ENCODE results near the gene SLC16A2. TPM values are rescaled to one million over a fixed set of nuclear protein-coding genes. Genes with fewer than 3 reads are reported as not detected.

SLC16A2 gene
- total and polyA plus RNA-seq, 7 donors = 0.66 to 6.3 (median 2.1) TPM

DNA sequence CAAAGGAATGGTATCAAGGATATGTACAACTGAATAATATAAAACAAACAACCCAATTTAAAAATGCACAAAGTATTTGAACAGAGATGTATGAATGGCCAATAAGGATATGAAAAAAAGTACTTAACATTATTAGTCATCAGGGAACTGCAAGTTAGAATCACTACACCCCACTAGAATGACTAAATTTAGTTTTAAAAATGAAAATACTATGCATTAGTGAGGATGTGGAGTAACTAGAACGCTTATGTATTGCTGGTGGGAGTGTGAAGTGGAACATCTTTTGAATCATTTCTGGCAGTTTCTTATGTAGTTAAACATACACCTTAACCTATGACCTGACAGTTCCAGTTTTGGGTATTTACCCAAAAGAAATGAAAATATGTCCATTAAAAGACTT is 13.0 kb upstream of the SLC16A2 start:
- no peak overlapping the region for H3K4me3 ChIP-seq
- WGBS, 3 donors = 55 to 94% (median 90%) methylated on average over 1 of the region's 1 CpG
- intact Hi-C loops (cut with DNase I) = no loop called here
- H3K27ac ChIP-seq = no peak overlapping the region
- no peaks in the 10 kb centered on the region for H3K9me3 ChIP-seq
- H3K36me3 ChIP-seq (ENCODE audit: insufficient read depth in 1 of 2, low read depth in 1 of 2) = no peaks in the 10 kb centered on the region
- H3K4me1 ChIP-seq = no peaks in the 10 kb centered on the region
- DNase-seq (no peak), ATAC-seq (no peak)
- TF ChIP-seq, protein P1, sequence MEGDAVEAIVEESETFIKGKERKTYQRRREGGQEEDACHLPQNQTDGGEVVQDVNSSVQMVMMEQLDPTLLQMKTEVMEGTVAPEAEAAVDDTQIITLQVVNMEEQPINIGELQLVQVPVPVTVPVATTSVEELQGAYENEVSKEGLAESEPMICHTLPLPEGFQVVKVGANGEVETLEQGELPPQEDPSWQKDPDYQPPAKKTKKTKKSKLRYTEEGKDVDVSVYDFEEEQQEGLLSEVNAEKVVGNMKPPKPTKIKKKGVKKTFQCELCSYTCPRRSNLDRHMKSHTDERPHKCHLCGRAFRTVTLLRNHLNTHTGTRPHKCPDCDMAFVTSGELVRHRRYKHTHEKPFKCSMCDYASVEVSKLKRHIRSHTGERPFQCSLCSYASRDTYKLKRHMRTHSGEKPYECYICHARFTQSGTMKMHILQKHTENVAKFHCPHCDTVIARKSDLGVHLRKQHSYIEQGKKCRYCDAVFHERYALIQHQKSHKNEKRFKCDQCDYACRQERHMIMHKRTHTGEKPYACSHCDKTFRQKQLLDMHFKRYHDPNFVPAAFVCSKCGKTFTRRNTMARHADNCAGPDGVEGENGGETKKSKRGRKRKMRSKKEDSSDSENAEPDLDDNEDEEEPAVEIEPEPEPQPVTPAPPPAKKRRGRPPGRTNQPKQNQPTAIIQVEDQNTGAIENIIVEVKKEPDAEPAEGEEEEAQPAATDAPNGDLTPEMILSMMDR (IDR thresholded peaks at IDR 0.05) = no peak
- peaks cover 0 to 14% (median 0%) of the 10 kb centered on the region in 3 donors for H3K27me3 ChIP-seq (ENCODE audit: insufficient read depth in 3 of 3, low read length in 2 of 3)

DNA sequence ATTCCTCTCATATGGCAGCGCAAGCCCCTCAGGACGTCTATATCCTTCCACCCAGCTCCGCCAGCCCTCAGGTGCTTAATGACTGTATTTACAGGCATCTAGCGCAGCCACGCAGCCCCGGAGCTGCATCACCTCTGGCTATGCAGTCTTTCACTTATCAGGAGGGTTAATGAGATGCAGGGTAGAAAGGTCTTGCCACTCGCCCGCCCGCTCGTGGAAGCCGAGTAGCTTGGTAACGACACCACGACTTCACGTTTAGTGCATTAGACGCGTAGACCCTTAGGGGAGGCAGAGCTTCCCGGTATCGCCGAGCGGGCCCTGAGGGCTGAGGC is 1.5 kb upstream of the SLC16A2 start:
- ATAC-seq = peak in 1 of 4 donors; percentile 2
- TF ChIP-seq, protein P1 (IDR thresholded peaks at IDR 0.05) = no peak
- no peak for DNase-seq
- WGBS, 3 donors = 3 to 41% (median 6%) methylated on average over 17 to 20 of the region's 20 CpGs
- peak overlapping the region; percentile 82 for H3K27ac ChIP-seq
- intact Hi-C loops (cut with DNase I) = loop anchor here in 1 of 2 donors (5.0 kb wide), 2 partner anchors 38 to 112 kb away; no protein-coding TSS in a partner anchor
- H3K4me1 ChIP-seq = no peaks in the 10 kb centered on the region
- peaks cover 0 to 38% (median 0%) of the 10 kb centered on the region in 3 donors for H3K27me3 ChIP-seq (ENCODE audit: insufficient read depth in 3 of 3, low read length in 2 of 3)
- H3K9me3 ChIP-seq = no peaks in the 10 kb centered on the region
- no peaks in the 10 kb centered on the region for H3K36me3 ChIP-seq (ENCODE audit: insufficient read depth in 1 of 2, low read depth in 1 of 2)
- peak overlapping the region; percentile 73 for H3K4me3 ChIP-seq

DNA sequence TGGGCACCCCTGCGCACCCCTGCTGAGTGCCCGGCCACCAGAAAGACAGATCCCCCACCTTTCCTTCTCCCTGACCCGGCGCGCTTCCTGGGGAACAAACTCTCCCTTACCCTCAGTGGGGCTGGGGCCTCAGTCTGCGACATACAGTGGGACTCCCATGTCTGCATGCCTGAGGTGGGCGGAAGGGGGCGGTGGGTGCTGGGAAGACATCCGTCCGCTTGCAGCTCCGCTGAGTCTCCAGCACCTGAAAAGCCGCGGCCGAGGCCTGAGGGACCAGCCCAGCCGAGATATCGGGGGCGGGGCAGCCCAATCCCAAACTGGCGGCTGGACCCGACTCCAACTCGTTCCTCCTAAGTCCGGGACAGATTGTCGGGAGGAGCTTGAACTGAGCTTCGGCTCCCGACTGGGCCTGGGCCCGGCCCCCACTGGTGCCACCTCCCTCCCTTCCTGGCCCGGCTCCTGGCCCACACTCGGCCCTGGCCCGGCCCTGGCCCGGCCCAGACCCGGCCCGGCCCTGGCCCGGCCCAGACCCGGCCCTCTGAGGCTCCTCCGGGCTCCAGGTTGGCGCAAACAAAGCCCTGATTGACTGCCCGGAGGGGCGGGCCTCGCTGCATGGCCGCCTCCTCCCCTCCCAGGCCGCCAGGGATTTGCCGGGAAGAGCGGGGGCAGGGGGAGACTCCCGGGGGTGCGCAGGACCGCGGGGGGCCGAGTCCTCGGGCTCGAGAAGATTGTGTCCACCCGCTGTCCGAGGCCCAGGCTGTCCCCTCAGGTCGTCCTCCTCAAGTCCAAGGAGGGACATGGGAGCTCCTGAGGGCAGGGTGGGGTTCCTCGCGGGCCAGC is 877 bp upstream of the SLC16A2 start:
- ATAC-seq = peak; percentile 74 to 80 (median 74)
- H3K4me1 ChIP-seq = no peaks in the 10 kb centered on the region
- 0 to 34% (median 1%) methylated on average over 14 to 54 of the region's 54 CpGs for WGBS, 3 donors
- peaks cover 0 to 40% (median 0%) of the 10 kb centered on the region in 3 donors for H3K27me3 ChIP-seq (ENCODE audit: insufficient read depth in 3 of 3, low read length in 2 of 3)
- H3K27ac ChIP-seq = peak overlapping the region; percentile 82
- H3K36me3 ChIP-seq (ENCODE audit: insufficient read depth in 1 of 2, low read depth in 1 of 2) = no peaks in the 10 kb centered on the region
- H3K4me3 ChIP-seq = peak overlapping the region; percentile 73
- DNase-seq = peak; percentile 75 to 82
- intact Hi-C loops (cut with DNase I) = loop anchor here in 1 of 2 donors (5.0 kb wide), 1 partner anchor 112 kb away; no protein-coding TSS in a partner anchor
- TF ChIP-seq, protein P1 (IDR thresholded peaks at IDR 0.05) = no peak
- H3K9me3 ChIP-seq = no peaks in the 10 kb centered on the region

DNA sequence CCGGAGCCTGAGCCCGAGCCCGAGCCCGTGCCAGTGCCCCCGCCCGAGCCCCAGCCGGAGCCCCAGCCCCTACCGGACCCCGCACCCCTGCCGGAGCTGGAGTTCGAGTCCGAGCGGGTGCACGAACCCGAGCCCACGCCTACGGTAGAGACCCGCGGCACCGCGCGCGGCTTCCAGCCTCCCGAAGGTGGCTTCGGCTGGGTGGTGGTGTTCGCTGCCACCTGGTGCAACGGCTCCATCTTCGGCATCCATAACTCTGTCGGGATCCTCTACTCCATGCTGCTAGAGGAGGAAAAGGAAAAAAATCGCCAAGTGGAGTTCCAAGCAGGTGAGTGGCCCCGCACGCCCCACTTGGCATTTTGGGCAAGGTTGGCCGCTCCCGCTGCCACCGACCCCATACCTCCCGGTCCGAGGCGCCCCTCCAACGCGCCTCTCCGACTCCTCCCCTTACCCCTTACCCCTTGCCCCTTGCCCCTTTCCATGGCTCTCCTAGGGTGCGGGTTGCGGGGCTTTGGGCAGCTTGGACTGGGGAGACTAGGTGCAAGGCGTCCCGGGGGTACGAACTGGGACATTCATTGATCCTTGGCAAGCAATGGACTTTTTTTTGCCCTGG is 553 bp downstream of the SLC16A2 start:
- no peaks in the 10 kb centered on the region for H3K36me3 ChIP-seq (ENCODE audit: insufficient read depth in 1 of 2, low read depth in 1 of 2)
- ATAC-seq = peak in 1 of 4 donors; percentile 1
- 0 to 36% (median 1%) methylated on average over 5 to 46 of the region's 46 CpGs for WGBS, 3 donors
- intact Hi-C loops (cut with DNase I) = loop anchor here in 1 of 2 donors (5.0 kb wide), 1 partner anchor 110 kb away; no protein-coding TSS in a partner anchor
- no peaks in the 10 kb centered on the region for H3K9me3 ChIP-seq
- peak in 1 of 2 donors; percentile 13 for DNase-seq
- peaks cover 0 to 39% (median 0%) of the 10 kb centered on the region in 3 donors for H3K27me3 ChIP-seq (ENCODE audit: insufficient read depth in 3 of 3, low read length in 2 of 3)
- TF ChIP-seq, protein P1 (IDR thresholded peaks at IDR 0.05) = no peak
- H3K27ac ChIP-seq = peak overlapping the region; percentile 9
- no peaks in the 10 kb centered on the region for H3K4me1 ChIP-seq
- H3K4me3 ChIP-seq = peak overlapping the region; percentile 73

All from psoas muscle (tissue), 8 donors.